Nephron (organoid): ENCODE measurements around the gene SGSM2.
A peak's percentile ranks its signal among the peaks of the same experiment; 100 is the strongest.

Source experiments
- H3K27ac Mint-ChIP-seq, 3 experiments: 2 replicates each; pipeline ENCODE4 v1.8.0; 2020; ENCODE audit warnings: mixed read lengths in 3 of 3, mild to moderate bottlenecking in 2 of 3, moderate library complexity in 1 of 3
- H3K27me3 Mint-ChIP-seq: 2 replicates; pipeline ENCODE4 v1.8.0; 2021; ENCODE audit warnings: low read depth, mild to moderate bottlenecking, moderate library complexity, mixed read lengths
- H3K36me3 Mint-ChIP-seq: 2 replicates; pipeline ENCODE4 v1.8.0; 2020; ENCODE audit warnings: low read depth, mixed read lengths
- H3K4me1 Mint-ChIP-seq: 2 replicates; pipeline ENCODE4 v1.8.0; 2020; ENCODE audit warnings: mixed read lengths
- H3K4me3 Mint-ChIP-seq, 3 experiments: 2 replicates each; pipeline ENCODE4 v1.8.0; 2020; ENCODE audit warnings: mild to moderate bottlenecking in 3 of 3, mixed read lengths in 3 of 3, moderate library complexity in 2 of 3
- H3K9me3 Mint-ChIP-seq: 2 replicates; pipeline ENCODE4 v1.8.0; 2020; ENCODE audit warnings: mixed read lengths
- CTCF ChIP-seq, 3 experiments: fragments of 200-600 bp; sonication (generic); IDR thresholded peaks; one replicate each; pipeline ENCODE4 v1.5.0; 2021; ENCODE audit warnings: antibody characterized with exemption in 3 of 3; ENCODE audit not compliant: unreplicated experiment in 3 of 3

Gene SGSM2

GRCh38 chr17:2338315-2338657 is 985 bp downstream of the SGSM2 start:
- H3K9me3 Mint-ChIP-seq, result no peaks in the 10 kb centered on the region
- H3K27me3 Mint-ChIP-seq, result no peaks in the 10 kb centered on the region
- H3K36me3 Mint-ChIP-seq, result peaks cover 20% of the 10 kb centered on the region
- peak overlapping the region; percentile 66 to 93 (median 81) for H3K27ac Mint-ChIP-seq
- no peak for TF ChIP-seq CTCF (IDR thresholded peaks at IDR 0.05; ENCODE audit: unreplicated experiment in 3 of 3)
- H3K4me3 Mint-ChIP-seq, result peak overlapping the region; percentile 83 to 95 (median 92)
- peaks cover 23% of the 10 kb centered on the region for H3K4me1 Mint-ChIP-seq

- H3K27ac Mint-ChIP-seq, result no peak overlapping the region
- peaks cover 11% of the 10 kb centered on the region for H3K4me1 Mint-ChIP-seq
These were observed 6.1 kb downstream of the SGSM2 start for GRCh38 chr17:2343421-2343820.

GRCh38 chr17:2344528-2344927 is 7.2 kb downstream of the SGSM2 start:
- no peak overlapping the region for H3K4me3 Mint-ChIP-seq
- peaks cover 3% of the 10 kb centered on the region for H3K27me3 Mint-ChIP-seq
- no peak overlapping the region for H3K27ac Mint-ChIP-seq
- H3K36me3 Mint-ChIP-seq, result peaks cover 18% of the 10 kb centered on the region
- H3K4me1 Mint-ChIP-seq, result peaks cover 12% of the 10 kb centered on the region
- no peak for TF ChIP-seq CTCF (IDR thresholded peaks at IDR 0.05; ENCODE audit: unreplicated experiment in 3 of 3)
- H3K9me3 Mint-ChIP-seq, result no peaks in the 10 kb centered on the region

More at GRCh38 chr17:2343421-2343820, 6.1 kb downstream of the SGSM2 start:
- Mint-ChIP-seq H3K36me3 (peaks cover 18% of the 10 kb centered on the region), H3K4me3 (no peak overlapping the region), H3K9me3 (no peaks in the 10 kb centered on the region), H3K27me3 (peaks cover 3% of the 10 kb centered on the region)
- TF ChIP-seq CTCF (IDR thresholded peaks at IDR 0.05; ENCODE audit: unreplicated experiment in 3 of 3), result no peak

- no peak overlapping the region for H3K4me3 Mint-ChIP-seq
- no peaks in the 10 kb centered on the region for H3K9me3 Mint-ChIP-seq
- peaks cover 3% of the 10 kb centered on the region for H3K27me3 Mint-ChIP-seq
- TF ChIP-seq CTCF (IDR thresholded peaks at IDR 0.05; ENCODE audit: unreplicated experiment in 3 of 3), result no peak
- H3K4me1 Mint-ChIP-seq, result peaks cover 12% of the 10 kb centered on the region
- H3K27ac Mint-ChIP-seq, result no peak overlapping the region
- H3K36me3 Mint-ChIP-seq, result peaks cover 18% of the 10 kb centered on the region
These were observed 9.2 kb downstream of the SGSM2 start for GRCh38 chr17:2346475-2346874.

GRCh38 chr17:2347805-2348685 is 10.7 kb downstream of the SGSM2 start:
- H3K4me1 Mint-ChIP-seq, result peaks cover 12% of the 10 kb centered on the region
- H3K27ac Mint-ChIP-seq, result peak overlapping the region; percentile 65 to 89 (median 86)
- H3K9me3 Mint-ChIP-seq, result no peaks in the 10 kb centered on the region
- H3K4me3 Mint-ChIP-seq, result no peak overlapping the region
- peaks cover 3% of the 10 kb centered on the region for H3K27me3 Mint-ChIP-seq
- no peak for TF ChIP-seq CTCF (IDR thresholded peaks at IDR 0.05; ENCODE audit: unreplicated experiment in 3 of 3)
- H3K36me3 Mint-ChIP-seq, result peaks cover 9% of the 10 kb centered on the region

GRCh38 chr17:2351269-2351668 is 14.0 kb downstream of the SGSM2 start:
- Mint-ChIP-seq H3K27me3 (no peaks in the 10 kb centered on the region), H3K27ac (no peak overlapping the region), H3K4me1 (peaks cover 12% of the 10 kb centered on the region), H3K4me3 (no peak overlapping the region), H3K36me3 (no peaks in the 10 kb centered on the region), H3K9me3 (no peaks in the 10 kb centered on the region)
- TF ChIP-seq CTCF (IDR thresholded peaks at IDR 0.05; ENCODE audit: unreplicated experiment in 3 of 3), result no peak
